Inflammatory macrophage treated with lipopolysaccharide for 1 hour (primary cell): ENCODE measurements around the gene KLHL29.
A peak's percentile ranks its signal among the peaks of the same experiment; 100 is the strongest.

Experiments used
- DNase-seq, 2 donors: peaks; one replicate each; pipeline ENCODE4 v3.0.0-alpha.2; 2020 to 2022

Gene KLHL29

GRCh38 chr2:23645230-23645808, 260.3 kb downstream of the KLHL29 start:
- DNase-seq = no peak

GRCh38 chr2:23647563-23647962, 262.6 kb downstream of the KLHL29 start:
- DNase-seq = no peak

GRCh38 chr2:23649303-23649702, 264.3 kb downstream of the KLHL29 start:
- DNase-seq = no peak

- DNase-seq = no peak
Observed at GRCh38 chr2:23649819-23650218, 264.8 kb downstream of the KLHL29 start.

- peak; percentile 9 to 15 for DNase-seq
Observed at GRCh38 chr2:23651187-23652080, 266.5 kb downstream of the KLHL29 start.

- no peak for DNase-seq
Observed at GRCh38 chr2:23653326-23653725, 268.3 kb downstream of the KLHL29 start.

- DNase-seq = no peak
Observed at GRCh38 chr2:23654756-23655155, 269.8 kb downstream of the KLHL29 start.

- no peak for DNase-seq
Observed at GRCh38 chr2:23655934-23656596, 271.1 kb downstream of the KLHL29 start.

GRCh38 chr2:23656597-23656973, 271.6 kb downstream of the KLHL29 start:
- no peak for DNase-seq

- no peak for DNase-seq
Observed at GRCh38 chr2:23657371-23657770, 272.4 kb downstream of the KLHL29 start.

GRCh38 chr2:23657934-23658333, 273.0 kb downstream of the KLHL29 start:
- no peak for DNase-seq

GRCh38 chr2:23658466-23658942, 273.5 kb downstream of the KLHL29 start:
- peak; percentile 36 to 73 for DNase-seq

- DNase-seq = no peak
Observed at GRCh38 chr2:23659328-23659727, 274.3 kb downstream of the KLHL29 start.

- no peak for DNase-seq
Observed at GRCh38 chr2:23659773-23660172, 274.8 kb downstream of the KLHL29 start.

- no peak for DNase-seq
Observed at GRCh38 chr2:23660237-23660636, 275.3 kb downstream of the KLHL29 start.

GRCh38 chr2:23661276-23662050, 276.5 kb downstream of the KLHL29 start:
- no peak for DNase-seq

- no peak for DNase-seq
Observed at GRCh38 chr2:23662466-23662865, 277.5 kb downstream of the KLHL29 start.

- no peak for DNase-seq
Observed at GRCh38 chr2:23662941-23663920, 278.3 kb downstream of the KLHL29 start.

GRCh38 chr2:23664066-23664788, 279.2 kb downstream of the KLHL29 start:
- DNase-seq = no peak

GRCh38 chr2:23666241-23666979, 281.4 kb downstream of the KLHL29 start:
- DNase-seq = no peak
